HG03565 (cell line): ENCODE data around the gene VSIG1.

Experiments used
- ATAC-seq: cut with Tn5 transposase; IDR thresholded peaks from one replicate; pipeline ENCODE4 v1.9.1; 2021; ENCODE audit warnings: mild to moderate bottlenecking, moderate library complexity; ENCODE audit not compliant: unreplicated experiment

VSIG1 gene

DNA sequence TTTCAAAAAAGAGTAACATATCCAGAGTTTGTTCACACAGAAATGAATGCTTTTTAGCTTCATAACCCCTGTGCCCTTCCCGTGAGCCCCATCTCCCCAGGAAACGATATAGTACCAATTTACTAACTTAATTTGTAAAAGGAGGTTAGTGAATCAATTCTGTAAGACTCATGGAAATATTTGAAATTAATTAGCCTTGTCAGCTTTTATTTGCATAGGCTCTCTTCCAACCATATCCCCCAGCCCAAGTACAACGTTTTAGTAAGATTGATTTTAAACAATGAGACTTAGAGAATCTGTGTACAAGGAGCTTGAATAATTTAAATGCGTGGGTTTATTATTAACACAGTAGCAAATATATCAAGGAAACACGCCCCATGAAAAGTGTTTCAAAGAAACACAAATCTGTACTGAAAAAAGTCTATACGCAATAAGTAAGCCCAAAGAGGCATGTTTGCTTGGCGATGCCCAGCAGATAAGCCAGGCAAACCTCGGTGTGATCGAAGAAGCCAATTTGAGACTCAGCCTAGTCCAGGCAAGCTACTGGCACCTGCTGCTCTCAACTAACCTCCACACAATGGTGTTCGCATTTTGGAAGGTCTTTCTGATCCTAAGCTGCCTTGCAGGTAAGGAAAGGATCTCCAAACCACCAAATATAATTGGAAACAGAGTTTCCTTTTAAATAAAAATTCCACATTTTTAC is at the start of gene VSIG1:
TSS of gene VSIG1 (plus strand) at position 512 of the 703 bp plus-strand sequence. CDS start at position 578, 66 bp downstream.
- no peak for ATAC-seq

DNA sequence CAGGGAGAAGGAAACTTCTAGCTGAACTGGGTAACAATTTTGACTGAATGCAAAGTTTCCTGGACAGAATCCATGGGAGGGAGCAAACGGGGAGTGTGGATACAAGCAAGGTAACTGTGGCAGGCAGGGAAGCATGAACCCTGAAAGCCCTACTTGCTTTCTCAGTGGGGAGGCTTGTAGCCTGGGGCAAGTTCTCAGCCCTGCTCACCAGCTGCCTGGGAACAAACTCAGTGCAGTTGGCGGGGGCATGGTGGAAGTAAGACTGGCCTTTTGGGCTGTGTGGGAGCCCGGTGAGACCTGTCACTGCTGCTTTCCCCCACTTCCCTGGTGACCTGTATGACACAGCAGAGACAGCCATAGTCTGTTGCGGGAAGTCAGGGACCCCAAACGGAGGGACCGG is 48.7 kb upstream of the VSIG1 start:
- no peak for ATAC-seq

DNA sequence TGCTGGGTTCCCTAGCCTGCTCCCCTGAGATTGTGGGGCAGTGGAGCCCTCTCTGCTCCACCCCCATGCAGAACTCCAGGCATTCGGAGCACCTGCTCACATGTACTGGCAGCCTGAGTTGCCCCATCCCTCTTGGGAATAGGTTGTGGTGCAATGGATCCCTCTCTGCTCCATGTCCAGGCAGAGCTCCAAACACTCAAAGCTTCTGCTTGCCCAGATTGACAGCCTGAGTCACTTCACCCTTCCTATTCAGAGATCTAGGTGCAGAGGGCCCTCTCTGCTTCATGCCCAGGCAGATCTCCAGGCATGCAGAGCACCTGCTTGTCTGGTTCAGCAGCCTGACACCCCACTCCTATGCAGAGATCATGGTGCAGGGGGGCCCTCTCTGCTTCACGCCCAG is 44.1 kb upstream of the VSIG1 start:
- no peak for ATAC-seq

DNA sequence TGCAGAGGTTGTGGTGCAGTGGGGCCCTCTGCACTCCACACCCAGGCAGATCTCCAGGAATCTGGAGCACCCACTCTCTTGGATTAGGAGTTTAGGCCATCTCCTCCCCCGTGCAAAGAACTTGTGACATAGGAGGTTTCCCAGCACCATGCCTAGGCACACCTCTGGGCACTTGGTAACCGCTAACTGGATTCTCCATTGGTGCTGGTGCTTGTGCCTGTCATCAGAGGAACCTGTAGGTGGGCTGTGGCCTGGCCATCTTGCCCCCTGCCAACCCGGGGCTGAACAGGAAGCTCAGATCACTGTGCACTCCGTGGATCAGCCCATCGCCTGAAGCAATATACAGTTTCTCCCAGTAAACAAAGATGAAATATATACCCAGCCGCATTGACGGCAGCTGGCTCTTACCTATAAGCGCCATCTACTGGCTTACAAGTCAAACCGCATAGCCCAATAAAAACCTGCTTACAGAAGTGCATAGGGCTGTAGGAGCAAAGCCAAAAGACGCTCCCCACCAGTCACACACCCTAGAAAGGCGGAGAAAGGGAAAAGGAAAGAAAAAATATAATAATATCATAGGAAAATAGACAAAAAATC is 43.5 kb upstream of the VSIG1 start:
- ATAC-seq = peak; percentile 74

DNA sequence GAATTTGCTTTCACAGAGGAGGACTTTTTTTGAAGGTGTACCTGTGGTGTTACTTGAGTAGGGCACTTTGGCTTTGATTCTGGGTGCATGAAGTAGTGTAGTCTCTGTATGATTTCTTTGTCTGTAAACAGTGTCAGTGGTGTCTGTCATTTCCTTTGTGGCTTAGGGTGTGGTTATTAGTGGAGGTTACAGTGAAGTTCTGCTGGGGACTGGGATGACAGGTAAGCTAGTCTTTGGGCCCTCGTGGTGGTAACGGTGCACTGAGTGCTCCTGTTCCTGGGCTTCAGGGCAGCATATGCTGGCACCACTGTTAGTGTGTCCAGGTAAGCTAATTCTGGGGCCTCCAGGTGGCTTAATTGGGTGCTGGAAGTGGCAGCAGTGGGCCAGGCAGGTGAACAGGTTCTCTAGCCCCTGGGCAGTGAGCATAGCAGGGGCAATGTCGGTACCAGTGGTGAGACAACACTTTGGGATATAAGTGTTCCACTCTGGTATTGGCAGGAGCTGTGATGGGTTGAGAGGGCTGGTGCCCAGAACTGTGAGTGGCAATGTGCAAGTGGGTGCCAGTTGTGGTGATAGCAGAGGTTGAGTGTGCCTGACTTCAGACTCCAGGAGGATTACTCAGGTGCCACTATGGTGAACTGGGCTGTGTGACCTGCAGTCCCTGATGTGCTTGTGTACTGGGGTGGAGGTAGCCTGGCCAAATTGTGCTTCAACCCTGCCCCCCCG is 26.0 kb upstream of the VSIG1 start:
- no peak for ATAC-seq

DNA sequence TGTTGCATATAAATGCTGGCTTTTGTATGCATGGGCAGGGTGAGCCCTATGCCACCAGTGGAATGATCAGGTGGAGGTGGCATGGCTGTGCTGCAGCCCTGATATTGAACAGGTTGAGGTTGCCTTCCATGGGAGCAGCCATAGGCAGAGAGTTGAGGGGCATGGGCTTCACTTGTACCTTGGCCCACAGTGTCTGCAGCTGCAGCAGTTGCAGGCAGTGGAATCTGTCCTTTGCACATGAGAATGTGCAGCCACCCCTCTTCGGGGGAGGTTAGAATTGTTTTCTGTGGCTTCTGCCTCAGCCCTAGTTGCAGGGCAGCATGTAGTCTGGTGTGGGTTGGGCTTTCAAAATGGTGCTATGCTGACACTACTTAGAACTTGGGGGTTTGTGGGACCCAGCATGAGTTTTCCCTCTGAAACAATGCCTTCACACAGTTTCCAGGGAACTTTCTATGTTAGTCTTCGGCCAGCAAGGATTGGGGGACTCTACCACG is 25.4 kb upstream of the VSIG1 start:
- no peak for ATAC-seq

DNA sequence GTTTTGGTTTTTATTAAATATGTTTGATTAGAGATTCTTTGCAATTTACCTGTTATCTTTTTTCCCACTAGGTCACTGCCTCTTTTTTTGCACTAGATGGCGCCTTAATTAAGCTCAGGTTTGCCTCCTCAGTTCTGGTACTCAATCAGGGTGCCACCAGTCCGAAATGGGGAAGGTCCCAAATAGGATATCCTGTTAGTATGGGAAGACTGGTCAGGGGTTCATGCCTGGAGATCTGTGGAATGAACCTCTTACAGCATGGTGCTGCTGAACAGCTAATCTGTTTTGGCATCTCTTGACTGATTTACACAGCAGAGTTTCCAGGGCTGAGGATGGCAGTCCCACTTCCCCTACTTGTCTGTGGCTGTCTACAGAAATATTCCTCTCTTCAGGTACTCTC is 24.2 kb upstream of the VSIG1 start:
- no peak for ATAC-seq

DNA sequence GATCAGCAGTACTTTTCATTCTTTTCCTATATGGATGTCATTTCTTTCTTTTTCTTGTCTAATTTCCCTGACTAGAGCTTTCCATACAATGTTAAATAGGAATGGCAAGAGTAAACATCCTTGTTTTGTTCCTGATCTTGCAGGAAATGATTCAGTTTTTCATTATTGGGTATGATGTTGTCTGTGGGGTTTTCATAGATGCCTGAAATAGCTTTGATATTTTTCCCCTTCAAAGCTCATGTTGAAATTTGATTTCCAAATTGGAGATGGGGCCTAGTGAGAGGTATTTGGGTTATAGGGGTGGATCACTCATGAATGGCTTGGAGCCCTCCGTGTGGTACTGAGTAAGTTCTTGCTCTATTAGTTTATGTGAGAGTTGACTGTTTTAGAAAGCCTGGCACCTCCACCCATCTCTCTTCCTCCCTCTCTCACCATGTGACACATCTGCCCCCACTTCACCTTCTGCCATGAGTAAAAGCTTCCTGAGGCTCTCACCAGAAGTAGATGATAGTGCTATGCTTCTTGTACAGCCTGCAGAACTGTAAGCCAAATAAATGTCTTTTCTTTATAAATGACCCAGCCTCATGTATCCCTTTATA is 22.3 kb upstream of the VSIG1 start:
- ATAC-seq = no peak

DNA sequence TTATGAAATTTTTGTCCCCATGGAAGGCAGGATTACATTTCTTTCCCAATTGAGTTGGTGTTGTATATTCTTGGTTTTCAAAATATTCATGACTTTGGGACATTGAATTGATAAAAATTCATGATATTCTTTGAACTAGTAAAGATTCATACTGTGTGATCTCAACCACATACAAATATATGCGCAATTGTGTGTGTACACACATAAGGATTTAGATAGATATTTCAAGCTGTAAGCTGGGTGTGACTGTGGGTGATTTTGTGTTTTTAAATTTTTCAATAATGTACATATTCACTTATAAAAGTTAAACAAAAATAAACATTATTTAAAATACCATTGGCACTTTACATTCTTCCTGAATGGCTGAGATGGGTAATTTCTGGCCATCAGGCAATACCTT is 19.5 kb upstream of the VSIG1 start:
- no peak for ATAC-seq

DNA sequence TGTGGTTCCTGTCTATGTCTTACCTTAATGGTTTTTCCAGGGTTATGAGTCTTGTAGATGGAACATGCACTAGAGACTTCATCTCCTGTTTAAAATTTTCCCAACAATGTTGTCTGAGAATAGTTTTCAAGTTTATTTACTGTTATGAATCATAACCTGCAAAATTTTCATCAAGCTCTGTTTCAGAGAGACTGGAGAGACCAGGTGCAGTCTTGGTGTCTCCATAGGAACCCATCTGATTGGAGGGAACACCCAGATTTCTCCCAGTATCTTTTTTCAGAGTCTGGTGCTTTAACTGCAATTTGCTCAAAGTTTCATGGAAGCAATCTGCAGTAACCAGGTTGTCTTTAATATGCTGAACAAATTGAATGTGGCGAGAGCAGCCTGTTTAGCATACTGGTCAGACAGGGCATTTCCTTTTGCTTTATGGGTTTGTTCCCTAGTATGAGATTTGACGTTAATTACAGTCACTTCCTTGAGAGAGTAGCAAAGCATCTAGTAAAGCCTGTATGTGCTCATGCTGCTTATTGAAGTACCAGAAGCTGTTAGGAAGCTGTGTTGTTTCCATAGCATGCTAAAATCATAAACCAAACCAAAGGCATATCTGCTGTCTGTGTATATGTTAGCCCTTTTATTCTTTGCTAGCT is 18.8 kb upstream of the VSIG1 start:
- ATAC-seq = no peak

DNA sequence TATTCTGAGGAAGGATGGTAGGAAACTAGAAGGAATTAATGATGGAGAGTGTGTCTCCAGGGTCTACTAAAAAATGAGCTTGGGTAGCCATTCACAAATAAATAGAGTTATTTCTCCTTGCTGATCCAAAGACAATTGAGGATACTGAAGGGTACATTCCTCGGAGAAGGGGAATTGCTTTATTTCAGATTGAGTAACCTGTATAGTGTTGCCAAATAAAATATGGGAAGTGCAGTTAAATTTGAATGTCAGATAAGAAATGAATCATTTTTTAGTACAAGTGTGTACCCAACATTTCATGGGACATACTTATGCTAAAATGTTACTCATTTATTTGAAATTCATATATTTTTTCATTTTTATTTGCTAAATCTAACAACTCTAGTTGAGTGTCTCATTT is 16.0 kb upstream of the VSIG1 start:
- ATAC-seq = no peak

DNA sequence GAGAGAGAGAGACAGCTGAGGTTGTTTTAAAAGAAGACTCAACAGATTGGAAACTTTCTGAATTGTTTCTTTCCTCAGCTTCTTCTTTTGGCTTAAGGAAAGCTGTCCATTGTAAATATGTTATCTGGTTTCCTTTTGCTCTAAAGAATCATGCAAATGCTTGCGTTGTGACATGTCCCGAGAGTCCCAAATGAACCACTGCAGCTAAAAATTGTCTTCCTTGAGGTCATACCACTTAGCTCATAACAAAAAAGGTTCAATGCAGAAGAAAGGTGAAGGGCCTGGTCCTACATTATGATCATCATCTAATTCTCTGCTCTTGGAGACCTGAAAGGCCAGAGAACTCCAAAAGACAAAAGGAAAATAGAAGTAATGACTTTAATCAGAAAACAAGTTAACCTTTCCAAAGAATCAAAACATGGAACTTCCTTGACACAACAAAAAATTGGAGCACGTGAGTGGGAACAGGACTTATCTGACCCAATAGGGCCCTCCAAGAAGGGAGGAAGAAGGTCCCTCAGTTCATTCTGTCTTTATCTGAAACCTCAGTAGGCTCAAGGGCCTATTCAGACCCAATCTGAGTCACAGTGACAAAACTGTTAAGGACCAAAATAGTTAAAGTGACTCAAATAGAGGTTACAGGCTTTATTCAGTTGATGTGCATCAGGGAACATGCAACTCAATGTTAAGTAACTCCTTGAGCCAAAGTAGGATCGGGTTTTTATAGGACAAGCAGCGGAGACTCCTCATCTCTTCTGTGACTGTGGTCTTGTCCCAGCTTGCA is 14.7 kb upstream of the VSIG1 start:
- peak; percentile 88 for ATAC-seq

DNA sequence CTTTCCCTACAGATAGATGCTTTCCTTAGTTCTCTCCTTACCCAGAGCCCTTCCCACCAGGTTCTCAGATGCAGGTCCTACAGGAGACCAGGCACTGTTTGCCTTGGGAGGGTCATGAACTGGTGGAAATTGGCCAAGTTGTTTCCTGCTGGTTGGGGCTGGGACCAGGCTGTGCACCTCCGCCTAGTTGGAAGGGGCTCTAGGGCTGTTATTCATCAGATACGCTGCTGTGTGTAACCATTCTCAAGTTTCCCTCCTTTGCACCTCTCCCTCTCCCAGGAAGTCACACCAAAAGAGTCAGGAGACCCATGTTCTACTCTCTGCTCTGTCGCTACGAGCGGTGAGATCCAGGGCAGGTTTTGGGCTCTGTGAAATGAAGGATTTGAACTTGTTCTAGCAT is 11.9 kb upstream of the VSIG1 start:
- no peak for ATAC-seq

DNA sequence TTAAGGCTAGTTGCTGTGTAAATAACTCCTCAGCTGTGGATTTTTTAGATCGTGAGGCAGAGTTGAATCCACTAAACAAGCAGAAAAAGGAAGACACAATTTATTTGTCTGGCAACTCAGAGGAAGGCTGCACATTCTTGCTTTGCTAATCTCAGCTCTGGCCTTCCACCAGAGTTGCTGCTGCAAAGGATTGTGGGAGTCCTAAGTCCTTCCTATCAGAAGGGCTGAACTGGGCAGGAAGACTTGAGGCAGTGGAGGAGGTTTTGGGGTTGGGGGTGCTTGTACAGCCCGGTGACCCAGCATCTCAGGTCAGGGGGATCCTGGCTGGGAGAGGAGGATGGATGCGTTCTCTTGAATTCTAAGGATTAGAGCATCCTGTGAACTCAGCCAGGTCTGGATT is 11.0 kb upstream of the VSIG1 start:
- ATAC-seq = no peak

DNA sequence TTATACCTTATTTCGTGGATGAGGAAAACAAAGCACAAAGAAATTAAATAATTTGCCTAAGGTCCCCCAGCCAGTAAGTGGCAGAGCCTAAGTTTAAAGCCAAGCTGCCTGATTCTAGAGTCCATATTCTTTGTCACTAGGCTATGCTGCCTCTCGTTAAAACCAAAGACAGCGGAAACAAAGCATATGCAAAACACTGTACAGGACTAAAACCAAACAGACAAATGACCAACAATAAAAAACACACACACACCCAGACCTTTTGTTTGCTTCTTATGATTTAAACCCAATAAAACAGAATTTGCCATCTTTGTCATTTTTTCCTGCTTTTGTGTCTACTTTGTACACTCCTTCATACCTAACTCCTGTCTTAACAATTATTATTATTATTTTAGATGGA is 10.1 kb upstream of the VSIG1 start:
- ATAC-seq = no peak

DNA sequence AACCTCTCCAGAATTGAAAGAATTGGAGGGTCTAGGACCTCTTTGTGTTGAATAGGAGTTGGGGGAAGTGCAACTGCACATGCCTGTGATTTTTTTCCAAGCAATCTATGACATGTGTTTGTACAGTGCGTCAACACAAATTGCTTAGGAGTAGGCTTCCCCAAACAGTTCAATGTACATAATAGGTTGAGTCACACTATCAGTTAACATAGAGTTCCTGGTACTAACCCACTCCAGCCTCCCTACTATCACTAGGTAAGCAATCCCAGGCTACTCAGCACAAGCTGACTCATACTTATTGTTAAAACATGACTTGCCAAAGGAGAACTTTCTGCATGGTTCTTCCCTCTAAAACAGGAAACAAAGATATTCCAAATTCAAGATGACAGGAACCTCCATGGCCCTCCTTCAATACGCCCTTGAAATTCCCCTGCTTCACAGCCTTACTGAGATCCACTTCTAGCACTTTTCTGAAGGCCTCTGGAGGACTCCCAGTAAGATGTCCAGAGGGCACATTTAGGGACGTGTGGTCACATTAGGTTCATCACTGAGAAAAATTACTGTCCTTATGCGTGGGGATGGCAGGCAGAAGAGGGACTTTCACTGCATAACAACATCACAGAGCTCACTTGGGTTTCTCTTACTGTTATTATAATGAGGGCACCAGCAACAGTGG is 8.4 kb upstream of the VSIG1 start:
- ATAC-seq = no peak

DNA sequence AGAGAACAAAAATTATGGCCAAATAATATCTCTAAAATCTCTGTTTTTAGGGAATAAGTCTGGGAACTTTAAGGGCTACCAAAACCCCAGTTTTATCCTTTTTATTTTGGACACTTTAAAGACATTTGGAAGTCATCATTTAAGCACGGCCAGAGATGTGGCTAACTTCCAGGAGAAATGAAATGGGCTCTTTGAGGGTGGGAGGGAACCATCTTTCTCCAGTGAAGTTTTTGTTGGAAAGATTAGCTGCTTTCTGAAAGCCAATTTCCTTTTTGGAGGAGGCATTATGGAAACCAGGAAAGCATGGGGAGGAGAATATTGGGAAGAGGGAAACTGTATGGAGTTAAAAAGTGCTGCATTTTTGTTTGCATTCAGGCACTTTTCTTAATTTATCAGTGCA is 4.8 kb downstream of the VSIG1 start:
- ATAC-seq = no peak

DNA sequence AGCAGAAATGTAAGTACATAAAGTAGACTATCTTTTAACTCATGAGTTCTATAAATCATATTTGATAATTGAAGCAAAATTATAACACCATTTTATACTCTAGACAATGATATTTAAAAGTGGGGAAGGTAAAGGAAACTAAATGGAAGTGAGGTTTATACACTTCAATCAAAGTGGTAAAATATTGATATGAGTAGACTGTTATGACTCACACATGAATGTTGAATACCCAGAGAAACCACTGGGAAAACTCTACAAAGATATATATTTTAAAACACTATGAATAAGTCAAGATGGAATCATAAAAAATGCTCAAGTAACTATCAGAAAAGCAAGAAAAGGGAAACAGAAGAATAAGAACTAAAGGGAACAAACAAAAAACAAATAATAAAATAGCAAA is 8.4 kb downstream of the VSIG1 start:
- ATAC-seq = peak; percentile 46

DNA sequence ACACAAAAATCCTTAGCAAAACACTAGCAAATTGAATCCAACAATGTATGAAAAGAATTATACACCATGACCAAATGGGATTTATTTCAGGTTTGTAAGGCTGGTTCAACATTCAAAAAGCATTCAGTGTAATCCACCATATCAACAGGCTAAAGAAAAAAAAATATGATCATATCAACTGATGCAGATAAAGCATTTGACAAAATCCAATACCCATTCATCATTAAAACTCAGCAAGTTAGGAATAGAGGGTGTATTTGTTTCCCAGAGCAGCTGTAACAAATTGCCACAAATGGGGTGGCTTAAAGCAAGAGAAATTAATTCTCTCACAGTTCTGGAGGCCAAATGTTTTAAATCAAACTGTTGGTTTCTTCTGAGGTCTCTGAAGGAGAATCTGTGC is 10.7 kb downstream of the VSIG1 start:
- ATAC-seq = no peak

DNA sequence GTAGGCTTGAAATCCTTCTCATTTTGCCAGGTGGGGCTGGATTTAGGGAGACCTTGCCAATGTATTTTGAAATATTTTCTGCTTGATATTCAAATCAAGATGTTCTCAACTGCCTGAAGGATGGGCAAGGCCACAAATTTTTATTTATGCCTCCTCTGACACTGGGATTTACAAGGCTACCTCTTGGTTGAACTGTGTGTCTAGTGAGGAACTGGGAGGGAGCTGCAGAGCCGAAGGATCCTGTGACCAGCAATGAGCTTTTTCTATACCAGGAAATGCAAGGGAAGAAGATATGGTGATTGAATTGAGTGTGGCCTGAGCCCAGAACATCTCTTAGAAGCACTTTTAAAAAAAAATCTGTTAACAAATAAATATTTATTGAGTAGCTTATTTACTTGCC is 14.9 kb downstream of the VSIG1 start:
- ATAC-seq = no peak
